GM18868 (cell line): ENCODE measurements around the gene ZFAND6.

Experiments used
- ATAC-seq: cut with Tn5 transposase; IDR thresholded peaks from one replicate; pipeline ENCODE4 v1.9.1; 2021; ENCODE audit warnings: mild to moderate bottlenecking, moderate library complexity; ENCODE audit not compliant: unreplicated experiment

The ZFAND6 gene

DNA sequence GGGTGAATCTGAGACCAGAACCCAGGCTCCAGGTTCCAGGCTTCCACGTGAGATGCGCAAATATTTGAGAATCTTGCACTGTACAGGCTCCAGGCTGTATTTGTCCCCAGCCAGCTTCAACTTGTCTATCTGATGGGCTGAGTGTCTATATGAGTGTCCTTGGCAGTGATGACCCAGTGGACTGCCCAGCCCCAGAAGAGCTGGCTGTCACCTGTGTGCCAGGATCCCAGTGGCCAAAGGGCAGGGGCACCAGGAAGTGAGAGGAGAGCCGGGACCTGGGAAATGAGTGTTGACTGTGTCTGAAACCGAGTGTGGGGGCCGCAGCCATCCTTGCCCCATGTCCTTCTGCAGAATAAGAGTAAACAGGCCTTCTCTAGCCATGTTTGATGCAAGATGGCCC lies 103.7 kb downstream of the ZFAND6 start:
- ATAC-seq: no peak

DNA sequence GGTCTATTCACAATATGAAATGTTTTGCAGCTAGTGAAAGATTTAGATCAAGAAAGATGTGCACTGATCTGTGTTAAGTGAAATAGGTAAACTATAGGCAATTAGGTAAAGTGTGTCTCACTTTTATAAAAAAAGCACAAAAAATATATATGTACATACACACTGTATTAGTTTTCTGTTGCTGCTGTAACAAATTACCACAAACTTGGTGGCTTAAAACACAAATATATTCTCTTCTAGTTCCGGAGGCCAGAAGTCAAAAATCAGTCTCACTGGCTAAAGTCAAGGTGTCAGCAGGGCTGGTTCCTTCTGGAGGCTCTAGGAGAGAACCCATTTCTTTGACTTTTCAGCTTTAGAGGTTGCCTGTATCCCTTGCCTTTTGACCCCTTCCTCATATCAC lies 104.4 kb downstream of the ZFAND6 start:
- ATAC-seq: no peak

DNA sequence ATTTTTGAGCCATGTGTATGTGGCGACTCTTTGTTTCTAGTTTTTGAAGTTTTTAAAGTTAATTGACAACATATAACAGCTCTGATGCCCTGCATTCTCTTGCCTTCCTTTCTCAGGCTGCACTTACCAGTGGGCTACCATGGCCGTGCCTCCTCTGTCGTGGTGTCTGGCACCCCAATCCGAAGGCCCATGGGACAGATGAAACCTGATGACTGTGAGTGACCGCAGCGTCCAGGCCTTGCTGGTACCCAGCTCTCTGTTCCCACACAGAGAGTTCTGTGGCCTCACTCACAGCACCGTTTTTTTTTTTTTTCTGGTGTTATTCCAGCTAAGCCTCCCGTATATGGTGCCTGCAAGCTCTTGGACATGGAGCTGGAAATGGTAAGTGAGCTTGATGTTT lies 108.5 kb downstream of the ZFAND6 start:
- no peak for ATAC-seq

DNA sequence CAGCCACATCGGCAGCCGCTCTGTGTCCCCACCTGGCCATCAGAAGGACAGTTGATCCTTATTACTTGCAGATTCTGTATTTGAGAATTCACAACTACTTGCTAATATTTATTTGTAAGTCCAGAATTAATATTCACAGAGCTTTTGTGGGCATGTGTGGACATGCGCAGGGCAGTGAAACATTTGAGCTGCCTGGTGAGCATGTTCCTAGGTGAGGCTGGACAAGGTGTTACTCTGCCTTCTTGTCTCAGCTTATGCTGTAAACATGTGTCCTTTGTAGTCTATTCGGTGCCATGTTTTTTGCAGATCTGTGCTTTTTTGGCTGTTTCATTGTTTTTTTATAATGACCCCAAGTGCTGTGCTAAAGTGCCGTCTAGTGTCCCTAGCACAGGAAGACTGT lies 108.9 kb downstream of the ZFAND6 start:
- ATAC-seq: no peak

DNA sequence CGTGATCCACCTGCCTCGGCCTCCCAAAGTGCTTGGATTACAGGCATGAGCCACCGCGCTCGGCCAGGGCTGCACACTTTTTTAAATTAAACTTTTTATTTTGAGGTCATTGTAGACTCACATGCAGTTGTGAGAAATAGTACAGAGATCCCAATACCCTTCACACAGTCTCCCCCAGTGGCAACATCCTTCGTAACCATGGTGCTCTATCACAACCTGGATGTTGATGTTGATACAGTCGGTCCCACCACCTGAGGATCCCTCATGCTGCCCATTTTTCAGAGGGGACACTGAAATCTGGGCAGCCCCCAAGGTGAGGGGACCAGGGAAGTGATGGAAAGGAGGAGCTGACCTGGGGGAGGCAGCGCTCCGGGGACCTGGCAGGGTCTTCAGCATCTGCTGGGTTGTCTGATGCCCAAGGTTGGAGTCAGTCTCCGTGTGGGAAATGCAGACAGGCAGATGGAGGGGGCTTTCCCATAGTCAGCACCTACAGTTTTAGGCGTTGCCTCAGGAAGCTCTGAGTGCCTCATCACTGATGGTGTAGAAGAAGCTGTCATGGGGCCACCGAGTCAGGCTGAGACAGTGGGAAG lies 110.4 kb downstream of the ZFAND6 start:
- no peak for ATAC-seq

DNA sequence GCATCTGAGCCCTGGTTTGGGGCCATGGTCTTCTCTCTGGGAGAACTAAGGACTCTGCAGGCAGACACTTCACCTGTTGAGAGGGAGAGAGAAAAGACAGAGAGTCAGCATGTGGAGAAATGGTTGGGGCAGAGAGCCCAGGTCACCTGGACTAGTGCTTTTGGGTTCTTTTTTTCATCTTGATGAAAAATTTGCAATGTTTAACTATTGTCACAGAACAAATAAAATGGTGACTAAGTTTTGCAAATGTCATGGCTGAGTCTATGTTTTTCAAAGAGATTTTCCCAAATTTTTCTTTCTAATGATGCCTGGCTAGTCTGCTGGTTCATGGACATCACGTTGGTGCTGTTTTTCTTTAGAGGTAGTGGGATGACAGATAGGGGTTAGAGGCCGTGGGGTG lies 111.1 kb downstream of the ZFAND6 start:
- ATAC-seq: no peak

DNA sequence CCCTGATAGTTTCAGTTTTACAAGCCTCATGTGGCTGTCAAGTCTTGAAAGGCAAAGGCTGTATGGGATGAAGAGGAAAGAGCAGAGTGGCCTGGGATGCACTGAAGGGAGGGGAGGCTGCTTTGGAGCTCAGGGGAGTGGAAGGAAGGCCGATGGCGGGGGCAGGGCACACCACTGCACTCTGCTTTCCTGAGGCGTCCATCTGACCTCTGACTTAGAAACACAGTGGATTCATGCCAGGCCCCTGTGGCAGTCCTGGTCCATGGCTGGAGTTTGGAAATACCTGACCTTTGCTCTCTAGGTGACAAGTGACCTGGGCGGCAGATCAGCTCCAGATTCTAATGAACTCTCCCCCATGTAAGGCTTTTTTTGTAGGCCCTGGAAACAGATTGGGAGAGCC lies 112.3 kb downstream of the ZFAND6 start:
- ATAC-seq: no peak

DNA sequence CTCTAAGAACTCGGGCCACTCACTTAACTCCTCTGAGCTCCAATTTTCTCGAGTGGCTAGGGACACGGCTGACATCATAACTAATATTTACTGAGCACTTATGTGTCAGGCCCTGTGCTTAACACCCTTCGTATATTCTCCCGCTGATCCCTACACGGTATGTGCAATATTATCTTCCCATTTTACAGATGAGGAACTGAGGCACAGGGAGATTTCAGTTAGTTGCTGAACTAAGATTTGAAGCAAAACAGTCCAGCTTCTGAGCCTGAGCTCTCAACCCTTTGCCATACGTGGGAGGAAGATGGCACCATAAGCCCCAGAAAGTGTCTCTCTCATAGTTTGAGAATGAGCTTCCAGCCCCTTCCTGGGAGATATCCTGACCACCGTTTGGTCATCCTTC lies 112.9 kb downstream of the ZFAND6 start:
- ATAC-seq: no peak

DNA sequence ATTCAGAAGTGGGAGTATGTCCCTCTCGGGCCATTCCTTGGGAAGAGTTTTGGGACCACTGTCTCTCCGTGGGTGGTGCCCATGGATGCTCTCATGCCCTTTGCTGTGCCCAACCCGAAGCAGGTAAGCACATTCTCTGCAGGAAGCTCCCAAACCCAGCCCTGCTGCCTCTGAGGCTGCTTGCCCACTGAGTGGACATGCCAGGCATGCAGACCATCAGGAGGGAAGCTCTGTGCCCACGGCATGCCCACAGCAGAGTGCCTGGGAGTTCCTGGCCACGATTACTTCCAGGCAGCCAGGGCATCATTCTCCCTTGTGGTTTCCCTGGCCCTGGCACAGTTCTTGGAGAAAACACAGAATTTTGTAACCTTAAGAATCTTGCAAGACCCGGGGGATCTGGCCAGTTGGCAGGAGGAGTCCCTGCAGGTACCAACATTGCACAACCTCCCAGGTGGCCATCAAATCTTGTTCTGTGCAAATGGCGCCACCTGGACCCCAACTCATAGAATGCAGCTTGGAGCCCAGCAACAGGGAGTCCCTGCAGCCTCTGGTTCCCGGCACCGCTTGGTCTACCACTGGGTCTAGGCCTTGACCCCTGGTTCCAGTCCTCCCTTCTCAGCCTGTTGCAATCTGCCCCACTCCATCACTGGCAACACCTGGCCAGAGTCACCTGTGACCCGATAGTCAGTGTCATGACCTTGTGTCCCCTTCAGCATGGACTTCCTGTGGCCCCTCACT lies 113.7 kb downstream of the ZFAND6 start:
- ATAC-seq: no peak

DNA sequence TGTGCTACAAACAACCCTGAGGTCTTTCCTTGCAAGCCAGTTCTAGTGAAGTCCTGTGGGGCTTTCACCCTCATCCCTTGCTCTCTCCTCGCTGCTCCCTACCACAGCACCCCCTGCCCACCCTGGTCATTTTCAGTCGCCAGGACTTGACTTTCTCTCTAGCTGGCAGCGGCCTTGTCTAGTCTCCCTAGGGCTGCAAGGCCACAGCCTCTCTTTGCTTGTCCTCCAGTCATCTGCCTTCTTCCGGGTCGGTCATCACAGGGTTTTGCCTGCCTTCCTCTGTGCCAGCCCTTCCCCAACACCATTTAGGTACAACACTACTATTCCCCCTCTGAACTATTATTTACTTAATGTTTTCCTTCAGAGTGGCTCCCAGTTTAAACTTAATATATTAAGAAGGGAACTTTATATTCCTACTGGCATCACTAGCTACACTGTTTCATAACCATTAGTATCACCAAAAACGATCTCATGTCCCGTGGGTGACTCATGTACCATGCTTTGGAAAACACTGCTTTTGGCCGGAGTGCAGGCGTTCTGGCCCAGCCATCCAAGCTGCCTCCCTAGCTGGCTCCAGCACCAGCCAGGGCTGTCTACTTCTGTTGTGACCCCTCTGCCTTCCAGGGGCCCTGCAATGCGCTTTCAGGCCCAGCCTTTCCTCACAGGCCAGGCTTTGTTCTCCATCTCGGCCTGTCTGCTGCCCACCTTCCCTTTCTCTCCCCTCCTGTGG lies 114.7 kb downstream of the ZFAND6 start:
- ATAC-seq: no peak

DNA sequence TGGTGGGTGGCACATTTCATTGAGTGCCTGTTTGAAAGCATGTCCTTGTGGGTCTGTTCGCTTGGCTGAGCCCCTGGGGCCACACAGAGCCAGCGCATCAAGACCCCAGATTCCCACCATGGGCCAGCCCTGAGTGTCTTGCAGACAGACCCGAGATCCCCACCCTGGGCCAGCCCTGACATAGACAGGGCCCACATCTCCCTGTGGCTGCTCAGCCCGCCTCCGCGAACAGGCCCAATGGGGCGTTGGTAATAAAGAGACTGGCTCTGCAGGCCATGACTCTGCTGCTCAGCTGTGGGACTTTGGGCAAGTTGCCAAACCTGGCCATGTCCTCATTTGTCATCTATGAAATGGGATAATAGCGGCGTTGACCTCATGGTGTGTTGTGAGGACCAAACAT lies 116.0 kb downstream of the ZFAND6 start:
- ATAC-seq: no peak

DNA sequence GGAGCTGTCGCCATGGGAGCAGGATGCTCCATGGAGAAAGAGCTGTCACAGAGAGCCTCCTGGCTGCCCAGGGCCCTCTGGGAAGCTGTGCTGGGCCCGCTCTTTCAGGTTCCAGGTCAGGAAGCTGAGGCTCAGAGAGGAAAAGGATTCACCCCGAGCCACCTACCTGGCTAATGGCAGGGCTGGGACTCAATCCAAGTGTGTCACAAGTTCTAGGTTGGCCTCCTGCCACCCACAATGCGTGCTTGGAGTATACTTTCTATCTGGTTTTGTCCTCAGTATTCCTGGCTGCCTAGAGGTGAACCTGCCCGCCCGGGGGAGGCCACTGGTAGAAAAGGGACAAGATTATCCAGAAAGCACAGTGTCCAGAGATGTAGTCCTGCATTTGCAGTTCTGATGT lies 117.0 kb downstream of the ZFAND6 start:
- ATAC-seq: no peak

DNA sequence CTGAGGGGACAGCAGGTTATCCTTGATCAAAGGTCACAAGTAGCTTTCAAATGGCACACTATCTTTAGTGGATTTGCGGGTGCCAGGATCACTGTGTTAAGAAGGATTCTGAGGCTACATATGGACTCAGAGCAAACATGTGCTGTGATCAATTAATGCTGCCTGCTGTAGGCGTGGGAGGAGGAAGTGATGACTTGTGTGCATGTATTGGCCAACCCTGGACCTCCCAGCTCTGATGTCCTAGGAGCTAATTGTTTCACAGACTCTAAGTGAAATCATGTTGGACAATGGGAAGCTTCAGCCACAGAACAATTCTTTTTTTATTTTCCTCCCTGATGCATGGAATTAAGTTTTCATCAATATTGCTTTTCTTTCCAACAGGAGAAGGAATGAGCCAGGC lies 117.7 kb downstream of the ZFAND6 start:
- no peak for ATAC-seq

DNA sequence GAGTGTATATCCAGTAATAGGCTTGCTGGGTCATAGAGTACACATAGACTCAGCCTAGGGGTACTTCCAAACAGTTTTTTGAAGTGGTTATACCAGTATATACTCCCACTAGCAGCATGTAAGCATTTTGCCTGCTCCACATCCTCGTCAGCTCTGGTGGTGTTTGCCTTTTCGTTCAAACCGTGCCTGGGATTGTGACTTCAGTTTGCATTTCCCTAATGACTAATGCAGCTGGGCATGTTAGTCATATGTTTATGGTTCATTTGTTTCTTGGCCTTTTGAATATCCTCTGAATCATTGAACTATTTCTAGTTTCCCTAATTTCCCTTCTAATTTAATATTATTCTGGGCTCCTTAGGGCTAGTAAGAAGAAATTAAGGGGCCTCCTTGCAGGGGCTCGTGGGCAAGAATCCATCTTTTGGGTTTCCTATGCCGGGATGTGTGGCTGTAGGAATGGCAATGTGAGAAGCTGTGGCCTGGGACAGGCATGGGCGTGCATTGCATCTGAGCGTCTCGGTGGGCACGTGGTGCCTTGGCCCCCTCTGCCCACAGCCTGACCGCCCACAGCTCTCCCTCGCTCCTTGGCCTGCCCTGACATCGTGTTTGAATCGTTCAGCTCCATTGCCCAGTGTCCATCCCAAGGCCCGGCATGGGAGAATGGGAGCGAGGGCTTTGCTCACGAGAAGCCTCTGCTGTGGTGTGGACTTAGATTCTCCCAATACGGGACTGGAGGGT lies 119.7 kb downstream of the ZFAND6 start:
- no peak for ATAC-seq

DNA sequence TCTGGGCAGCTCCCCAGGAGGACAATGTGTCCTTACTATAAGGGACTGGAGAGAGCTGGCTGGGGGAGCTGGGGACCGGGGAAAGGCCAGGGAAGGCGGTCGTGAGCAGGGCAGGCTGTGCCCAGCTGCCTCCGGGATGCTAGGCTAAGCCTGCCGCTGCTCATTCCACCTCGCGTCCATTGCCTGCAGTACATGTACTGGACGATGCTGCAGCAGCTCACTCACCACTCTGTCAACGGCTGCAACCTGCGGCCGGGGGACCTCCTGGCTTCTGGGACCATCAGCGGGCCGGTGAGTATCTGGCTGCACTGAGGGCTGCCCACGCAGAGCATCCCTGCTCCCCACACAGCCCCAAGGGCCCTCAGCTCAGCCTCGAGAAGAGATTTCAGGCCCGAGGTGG lies 120.5 kb downstream of the ZFAND6 start:
- no peak for ATAC-seq

DNA sequence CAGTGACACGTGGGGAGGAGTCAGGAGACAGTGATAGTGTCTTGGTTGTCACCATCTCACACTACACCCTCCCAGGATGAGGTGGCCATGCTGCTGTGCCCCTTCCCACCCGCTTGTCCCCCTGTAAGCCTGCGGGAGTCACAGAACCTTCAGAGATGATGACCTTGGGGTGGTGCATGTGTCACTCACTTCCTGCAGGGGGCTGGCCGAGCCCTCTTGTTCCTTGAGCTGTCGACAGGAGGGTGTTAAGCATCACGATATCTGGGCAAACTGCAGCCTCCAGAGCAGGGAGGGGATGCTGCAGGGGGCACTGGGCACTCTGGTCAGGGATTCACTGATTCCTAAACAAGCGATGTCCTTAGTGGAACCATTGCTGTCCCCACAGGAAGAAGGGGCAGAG lies 121.0 kb downstream of the ZFAND6 start:
- ATAC-seq: no peak

DNA sequence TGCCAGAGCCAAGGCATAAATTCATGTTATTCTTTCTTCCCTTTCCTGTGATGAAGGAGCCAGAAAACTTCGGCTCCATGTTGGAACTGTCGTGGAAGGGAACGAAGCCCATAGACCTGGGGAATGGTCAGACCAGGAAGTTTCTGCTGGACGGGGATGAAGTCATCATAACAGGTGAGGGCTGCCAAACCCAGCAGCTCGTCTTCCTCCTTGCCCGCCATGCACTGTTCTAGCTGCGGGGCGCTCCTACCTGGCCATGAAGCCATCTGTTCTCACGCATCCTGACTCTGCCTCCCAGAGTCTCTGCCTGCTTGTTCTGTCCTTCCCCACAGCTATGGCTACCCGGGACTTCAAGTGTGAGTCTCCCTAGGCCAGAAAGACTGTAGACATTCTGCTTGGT lies 121.5 kb downstream of the ZFAND6 start:
- no peak for ATAC-seq

DNA sequence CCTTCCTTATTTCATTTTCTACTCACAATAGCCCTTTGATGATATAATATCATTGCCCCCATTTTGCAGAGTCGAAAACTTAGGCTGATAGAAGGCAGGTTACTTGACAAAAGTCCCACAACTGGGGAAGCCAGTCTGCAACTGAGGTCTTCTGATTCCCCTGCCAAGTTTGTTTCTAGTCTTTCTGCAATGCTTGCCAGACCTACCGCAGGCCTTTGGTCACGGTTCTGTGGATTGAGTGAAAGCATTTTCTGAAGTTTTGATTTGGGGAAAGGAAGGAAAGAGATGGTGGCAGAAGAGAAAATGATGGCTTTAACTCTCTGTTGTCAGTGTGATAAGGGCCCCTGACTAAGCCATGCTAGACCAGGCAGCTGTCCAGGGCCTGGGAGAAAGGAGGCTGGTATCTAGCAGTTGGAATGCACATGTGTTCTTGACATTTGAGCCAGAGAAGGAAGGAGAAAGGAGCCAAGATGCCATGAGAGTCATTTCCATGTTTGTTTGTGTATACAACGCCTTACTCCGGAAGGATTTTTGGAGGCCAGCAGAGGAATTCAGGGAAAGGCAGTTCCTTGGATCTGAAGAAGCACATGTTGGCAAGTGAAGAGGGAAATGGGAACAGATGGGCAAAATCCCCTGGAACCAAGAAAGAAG lies 123.3 kb downstream of the ZFAND6 start:
- no peak for ATAC-seq

DNA sequence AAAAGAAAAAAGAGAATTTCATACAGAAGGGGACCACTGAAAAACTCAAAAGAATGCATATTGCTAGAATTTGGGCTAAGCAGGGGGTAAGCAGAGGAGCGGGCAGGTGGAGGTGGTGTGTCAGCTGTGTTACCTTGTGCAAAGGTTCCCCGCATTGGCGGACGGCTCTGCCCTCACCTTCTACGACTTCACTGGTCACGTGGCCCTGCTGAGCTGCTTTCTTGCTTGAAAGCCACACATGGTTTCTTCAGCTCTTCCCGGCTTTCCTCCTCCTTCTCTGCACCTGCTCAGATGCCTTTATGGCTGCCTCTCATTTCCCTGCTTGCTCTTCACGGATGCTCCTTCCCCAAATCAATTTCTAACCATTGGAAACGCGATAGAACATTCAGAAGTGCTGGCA lies 123.8 kb downstream of the ZFAND6 start:
- no peak for ATAC-seq

DNA sequence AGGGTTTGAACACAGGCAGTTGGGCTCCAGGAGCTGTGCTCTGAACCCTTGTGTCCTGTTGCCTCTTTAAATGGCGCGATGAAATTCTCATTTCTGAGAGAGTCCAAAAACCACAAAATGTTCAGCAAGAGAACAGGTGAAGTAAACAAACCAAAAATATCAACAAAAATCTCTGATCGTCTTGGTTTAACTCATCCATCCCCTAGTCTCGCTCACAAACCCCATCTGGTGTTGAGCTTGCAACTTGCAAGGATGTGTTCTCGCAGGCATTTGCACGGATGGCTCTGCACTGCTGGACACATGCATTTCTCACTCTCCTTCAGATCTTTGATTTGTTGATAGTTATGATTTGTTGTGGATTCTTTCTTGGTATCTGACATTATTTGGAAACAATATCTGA lies 124.4 kb downstream of the ZFAND6 start:
- ATAC-seq: no peak

DNA sequence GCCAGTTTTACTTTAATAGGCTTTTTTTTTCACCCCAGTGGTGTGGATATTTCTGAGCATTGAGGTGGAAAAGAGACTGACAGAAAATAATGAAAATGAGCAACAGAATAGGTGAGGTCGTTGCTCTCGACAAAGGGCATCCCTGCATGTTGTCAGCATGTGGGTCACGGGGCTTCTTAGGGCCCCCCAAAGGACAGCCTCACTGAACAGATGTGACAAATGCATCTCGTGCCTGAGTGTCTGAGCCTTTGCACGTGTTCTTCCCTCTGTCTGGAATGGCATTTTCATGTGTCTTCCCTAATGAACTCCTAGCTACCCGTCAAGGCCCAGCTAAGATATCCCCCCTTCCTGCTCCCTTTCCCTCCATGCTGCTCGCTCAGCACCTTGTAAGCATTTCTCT lies 125.1 kb downstream of the ZFAND6 start:
- no peak for ATAC-seq
